CD4-positive, alpha-beta T cell treated with Interleukin-1 beta for 1 hour (primary cell): Measurements from ENCODE around the gene SLC36A1.

ENCODE experiments used
- DNase-seq, 2 donors: peaks; one replicate each; pipeline ENCODE4 v3.0.0-alpha.2; 2020 to 2022

The SLC36A1 gene

DNA sequence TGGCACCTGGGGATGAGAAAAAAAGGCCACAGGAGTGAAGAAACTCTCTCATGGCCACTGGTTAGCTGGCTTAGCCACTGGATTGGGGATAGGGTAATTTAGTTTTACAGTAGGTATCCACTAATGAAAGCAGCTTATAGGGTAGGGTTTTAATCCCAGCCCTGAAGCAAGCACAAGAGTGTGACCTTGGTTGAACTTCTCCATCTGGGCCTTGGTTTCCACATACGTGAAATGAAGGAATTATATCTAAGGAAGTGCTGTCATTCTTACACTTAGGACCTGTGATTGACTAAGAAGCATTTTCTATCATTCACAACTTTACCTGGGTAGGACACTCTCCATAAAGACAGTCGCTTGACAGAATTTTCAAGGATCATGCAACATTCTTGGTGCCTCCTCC lies 94.2 kb downstream of the SLC36A1 start:
- no peak for DNase-seq
